ENCODE results near the gene PLEK.

DNA sequence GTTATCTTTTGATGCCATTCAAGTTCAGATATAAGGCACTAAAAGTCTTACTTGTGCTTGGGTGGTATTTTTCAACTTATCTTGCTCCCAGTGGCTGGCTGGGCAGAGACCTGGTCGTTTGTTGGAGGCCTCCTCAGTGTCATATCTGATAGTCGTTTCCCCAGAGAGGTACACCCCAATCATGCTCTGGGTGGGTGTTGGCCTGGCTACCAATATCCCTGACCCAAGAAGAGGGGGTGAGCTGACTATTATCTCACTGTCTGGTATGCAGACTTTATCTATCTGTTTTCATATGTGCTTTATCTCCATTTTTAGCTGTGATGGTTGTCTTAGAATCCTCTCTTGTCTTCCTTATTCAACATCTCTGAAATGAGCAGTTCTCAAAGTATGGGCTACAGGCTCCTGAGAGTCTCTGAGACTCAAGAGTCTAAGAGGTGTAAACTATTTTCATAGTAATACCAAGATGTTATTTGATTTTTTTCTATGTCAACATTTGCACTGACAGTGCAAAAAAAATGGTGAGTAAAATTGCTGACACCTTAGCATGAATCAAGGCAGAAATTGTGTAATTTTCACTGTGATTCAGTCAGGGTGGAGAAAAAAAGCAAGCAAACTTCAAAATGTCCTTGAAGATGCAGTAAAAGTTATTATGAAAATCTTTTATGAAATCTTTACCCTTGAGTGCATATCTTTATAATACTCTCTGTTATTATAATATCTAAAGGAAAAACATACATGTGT is 12.3 kb upstream of the PLEK start:
- TF ChIP-seq, protein P1, sequence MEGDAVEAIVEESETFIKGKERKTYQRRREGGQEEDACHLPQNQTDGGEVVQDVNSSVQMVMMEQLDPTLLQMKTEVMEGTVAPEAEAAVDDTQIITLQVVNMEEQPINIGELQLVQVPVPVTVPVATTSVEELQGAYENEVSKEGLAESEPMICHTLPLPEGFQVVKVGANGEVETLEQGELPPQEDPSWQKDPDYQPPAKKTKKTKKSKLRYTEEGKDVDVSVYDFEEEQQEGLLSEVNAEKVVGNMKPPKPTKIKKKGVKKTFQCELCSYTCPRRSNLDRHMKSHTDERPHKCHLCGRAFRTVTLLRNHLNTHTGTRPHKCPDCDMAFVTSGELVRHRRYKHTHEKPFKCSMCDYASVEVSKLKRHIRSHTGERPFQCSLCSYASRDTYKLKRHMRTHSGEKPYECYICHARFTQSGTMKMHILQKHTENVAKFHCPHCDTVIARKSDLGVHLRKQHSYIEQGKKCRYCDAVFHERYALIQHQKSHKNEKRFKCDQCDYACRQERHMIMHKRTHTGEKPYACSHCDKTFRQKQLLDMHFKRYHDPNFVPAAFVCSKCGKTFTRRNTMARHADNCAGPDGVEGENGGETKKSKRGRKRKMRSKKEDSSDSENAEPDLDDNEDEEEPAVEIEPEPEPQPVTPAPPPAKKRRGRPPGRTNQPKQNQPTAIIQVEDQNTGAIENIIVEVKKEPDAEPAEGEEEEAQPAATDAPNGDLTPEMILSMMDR (IDR thresholded peaks at IDR 0.05; ENCODE audit: poor library complexity, severe bottlenecking) = no peak
- TF ChIP-seq POLR2AphosphoS5 (IDR thresholded peaks at IDR 0.05) (no peak), EZH2 (IDR thresholded peaks at IDR 0.05; ENCODE audit: borderline replicate concordance, insufficient read depth, low read length, poor library complexity, severe bottlenecking) (no peak), RAD21 (conservative IDR thresholded peaks at IDR 0.05) (no peak), SMC3 (conservative IDR thresholded peaks at IDR 0.05; ENCODE audit: poor library complexity) (no peak), TAF1 (IDR thresholded peaks at IDR 0.05; ENCODE audit: low read depth) (no peak), EP300 (conservative IDR thresholded peaks at IDR 0.05; ENCODE audit: poor library complexity, severe bottlenecking) (no peak)
- TF ChIP-seq, protein P2, sequence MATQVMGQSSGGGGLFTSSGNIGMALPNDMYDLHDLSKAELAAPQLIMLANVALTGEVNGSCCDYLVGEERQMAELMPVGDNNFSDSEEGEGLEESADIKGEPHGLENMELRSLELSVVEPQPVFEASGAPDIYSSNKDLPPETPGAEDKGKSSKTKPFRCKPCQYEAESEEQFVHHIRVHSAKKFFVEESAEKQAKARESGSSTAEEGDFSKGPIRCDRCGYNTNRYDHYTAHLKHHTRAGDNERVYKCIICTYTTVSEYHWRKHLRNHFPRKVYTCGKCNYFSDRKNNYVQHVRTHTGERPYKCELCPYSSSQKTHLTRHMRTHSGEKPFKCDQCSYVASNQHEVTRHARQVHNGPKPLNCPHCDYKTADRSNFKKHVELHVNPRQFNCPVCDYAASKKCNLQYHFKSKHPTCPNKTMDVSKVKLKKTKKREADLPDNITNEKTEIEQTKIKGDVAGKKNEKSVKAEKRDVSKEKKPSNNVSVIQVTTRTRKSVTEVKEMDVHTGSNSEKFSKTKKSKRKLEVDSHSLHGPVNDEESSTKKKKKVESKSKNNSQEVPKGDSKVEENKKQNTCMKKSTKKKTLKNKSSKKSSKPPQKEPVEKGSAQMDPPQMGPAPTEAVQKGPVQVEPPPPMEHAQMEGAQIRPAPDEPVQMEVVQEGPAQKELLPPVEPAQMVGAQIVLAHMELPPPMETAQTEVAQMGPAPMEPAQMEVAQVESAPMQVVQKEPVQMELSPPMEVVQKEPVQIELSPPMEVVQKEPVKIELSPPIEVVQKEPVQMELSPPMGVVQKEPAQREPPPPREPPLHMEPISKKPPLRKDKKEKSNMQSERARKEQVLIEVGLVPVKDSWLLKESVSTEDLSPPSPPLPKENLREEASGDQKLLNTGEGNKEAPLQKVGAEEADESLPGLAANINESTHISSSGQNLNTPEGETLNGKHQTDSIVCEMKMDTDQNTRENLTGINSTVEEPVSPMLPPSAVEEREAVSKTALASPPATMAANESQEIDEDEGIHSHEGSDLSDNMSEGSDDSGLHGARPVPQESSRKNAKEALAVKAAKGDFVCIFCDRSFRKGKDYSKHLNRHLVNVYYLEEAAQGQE (IDR thresholded peaks at IDR 0.05; ENCODE audit: borderline replicate concordance) = no peak
